Mesendoderm (in vitro differentiated cells): ENCODE data around the gene MUC2.

ENCODE experiments used
- DNase-seq: peaks from one replicate; pipeline ENCODE4 v3.0.0; 2013
- H2AK5ac ChIP-seq: 2 replicates; pipeline ENCODE4 v1.6.1; 2013; ENCODE audit warnings: low read length, inconsistent platforms
- H2BK120ac ChIP-seq: 2 replicates; pipeline ENCODE4 v1.6.1; 2013; ENCODE audit warnings: low read depth, mild to moderate bottlenecking, low read length, moderate library complexity, mixed read lengths
- H2BK15ac ChIP-seq: replicated peaks from 2 replicates; pipeline ENCODE4 v1.6.1; 2013; ENCODE audit warnings: low read depth, mild to moderate bottlenecking, moderate library complexity
- H2BK5ac ChIP-seq: 2 replicates; pipeline ENCODE4 v1.6.1; 2013; ENCODE audit warnings: low read length, inconsistent platforms
- H3K18ac ChIP-seq: 2 replicates; pipeline ENCODE4 v1.6.1; 2013; ENCODE audit warnings: mild to moderate bottlenecking, low read length, mixed read lengths
- H3K23ac ChIP-seq: one replicate; pipeline ENCODE4 v1.6.1; 2013; ENCODE audit warnings: low read length
- H3K27ac ChIP-seq: 2 replicates; pipeline ENCODE4 v1.5.1; 2013; ENCODE audit warnings: low read depth, mild to moderate bottlenecking, inconsistent platforms, low read length, moderate library complexity
- H3K27me3 ChIP-seq: 2 replicates; pipeline ENCODE4 v1.6.1; 2013; ENCODE audit warnings: low read length, control low read depth, mild to moderate bottlenecking, inconsistent platforms; ENCODE audit not compliant: insufficient read depth, poor library complexity
- H3K36me3 ChIP-seq: 2 replicates; pipeline ENCODE4 v1.6.1; 2013; ENCODE audit warnings: low read length, inconsistent platforms; ENCODE audit not compliant: control insufficient read depth, insufficient read depth
- H3K4ac ChIP-seq: one replicate; pipeline ENCODE4 v1.6.1; 2013; ENCODE audit warnings: low read depth, mild to moderate bottlenecking, low read length, moderate library complexity
- H3K4me1 ChIP-seq: 2 replicates; pipeline ENCODE4 v1.6.1; 2013; ENCODE audit warnings: low read depth, low read length, inconsistent platforms; ENCODE audit not compliant: control insufficient read depth
- H3K4me2 ChIP-seq: 2 replicates; pipeline ENCODE4 v1.6.1; 2013; ENCODE audit warnings: low read length
- H3K4me3 ChIP-seq: 2 replicates; pipeline ENCODE4 v1.5.1; 2013; ENCODE audit warnings: mild to moderate bottlenecking, low read length
- H3K56ac ChIP-seq: one replicate; pipeline ENCODE4 v1.6.1; 2013; ENCODE audit warnings: low read length
- H3K79me1 ChIP-seq: 2 replicates; pipeline ENCODE4 v1.6.1; 2013; ENCODE audit warnings: low read length, inconsistent platforms
- H3K79me2 ChIP-seq: 2 replicates; pipeline ENCODE4 v1.6.1; 2013; ENCODE audit warnings: mild to moderate bottlenecking, low read length; ENCODE audit not compliant: control insufficient read depth, insufficient read depth
- H3K9ac ChIP-seq: 2 replicates; pipeline ENCODE4 v1.6.1; 2013; ENCODE audit warnings: low read length, inconsistent platforms
- H4K5ac ChIP-seq: one replicate; pipeline ENCODE4 v1.6.1; 2013; ENCODE audit warnings: low read length
- H4K8ac ChIP-seq: one replicate; pipeline ENCODE4 v1.6.1; 2013; ENCODE audit warnings: low read depth, mild to moderate bottlenecking, control low read depth, low read length, moderate library complexity
- WGBS: extraction: QIAGEN DNeasy Blood & Tissue Kit; methylation state at CpG from one replicate; pipeline ENCODE4 v1.1.7; 2013; ENCODE audit warnings: low lambda C conversion rate, missing lambda C conversion rate; ENCODE audit not compliant: insufficient coverage; ENCODE audit errors: extremely low coverage; 5-methylcytosine and 5-hydroxymethylcytosine counted together

The MUC2 gene

GRCh38 chr11:1092919-1093318 lies 18.2 kb downstream of the MUC2 start:
- H3K27me3 ChIP-seq = no peaks in the 10 kb centered on the region
- H2BK15ac ChIP-seq = no peak overlapping the region
- H3K9ac ChIP-seq = no peak overlapping the region
- no peak overlapping the region for H3K4ac ChIP-seq
- H3K27ac ChIP-seq = no peak overlapping the region
- no peak for DNase-seq
- H2BK5ac ChIP-seq = no peak overlapping the region
- H3K4me2 ChIP-seq = no peak overlapping the region
- H3K4me3 ChIP-seq = no peak overlapping the region
- no peaks in the 10 kb centered on the region for H3K4me1 ChIP-seq
- no CpG with 5 or more reads among the region's 7 CpGs for WGBS
- H3K18ac ChIP-seq = no peak overlapping the region
- no peak overlapping the region for H3K56ac ChIP-seq
- H4K5ac ChIP-seq = no peak overlapping the region
- H3K36me3 ChIP-seq = no peaks in the 10 kb centered on the region
- no peak overlapping the region for H2AK5ac ChIP-seq
- H3K79me2 ChIP-seq = no peaks in the 10 kb centered on the region
- H4K8ac ChIP-seq = no peak overlapping the region
- no peak overlapping the region for H2BK120ac ChIP-seq
- H3K79me1 ChIP-seq = no peaks in the 10 kb centered on the region
- no peak overlapping the region for H3K23ac ChIP-seq

GRCh38 chr11:1099519-1100355 lies 25.1 kb downstream of the MUC2 start:
- Histone ChIP-seq H4K8ac (no peak overlapping the region), H3K4ac (no peak overlapping the region), H3K27ac (no peak overlapping the region), H3K4me1 (no peaks in the 10 kb centered on the region), H2BK5ac (no peak overlapping the region), H4K5ac (no peak overlapping the region), H3K9ac (no peak overlapping the region), H3K18ac (no peak overlapping the region), H3K4me3 (no peak overlapping the region), H2BK15ac (no peak overlapping the region), H3K79me1 (no peaks in the 10 kb centered on the region), H3K36me3 (no peaks in the 10 kb centered on the region), H3K23ac (no peak overlapping the region), H2AK5ac (no peak overlapping the region), H3K79me2 (no peaks in the 10 kb centered on the region), H3K27me3 (no peaks in the 10 kb centered on the region), H3K4me2 (no peak overlapping the region), H3K56ac (no peak overlapping the region), H2BK120ac (no peak overlapping the region)
- WGBS = no CpG with 5 or more reads among the region's 32 CpGs
- no peak for DNase-seq

- Histone ChIP-seq H2BK15ac (no peak overlapping the region), H3K9ac (no peak overlapping the region), H3K56ac (no peak overlapping the region), H3K27me3 (no peaks in the 10 kb centered on the region), H3K27ac (no peak overlapping the region), H2BK120ac (no peak overlapping the region), H3K4me1 (no peaks in the 10 kb centered on the region), H3K4ac (no peak overlapping the region), H4K5ac (no peak overlapping the region), H3K79me2 (no peaks in the 10 kb centered on the region), H3K23ac (no peak overlapping the region), H3K36me3 (no peaks in the 10 kb centered on the region), H4K8ac (no peak overlapping the region), H3K18ac (no peak overlapping the region), H3K4me2 (no peak overlapping the region), H3K4me3 (no peak overlapping the region), H2AK5ac (no peak overlapping the region), H3K79me1 (no peaks in the 10 kb centered on the region), H2BK5ac (no peak overlapping the region)
- WGBS = no CpG with 5 or more reads among the region's 33 CpGs
- DNase-seq = no peak
Measured at GRCh38 chr11:1100417-1101245, 26.0 kb downstream of the MUC2 start.

GRCh38 chr11:1101318-1102089 lies 26.8 kb downstream of the MUC2 start:
- Histone ChIP-seq H3K27ac (no peak overlapping the region), H2BK120ac (no peak overlapping the region), H2BK5ac (no peak overlapping the region), H3K23ac (no peak overlapping the region), H2AK5ac (no peak overlapping the region), H3K4me3 (no peak overlapping the region), H3K27me3 (no peaks in the 10 kb centered on the region), H3K79me1 (no peaks in the 10 kb centered on the region), H3K4ac (no peak overlapping the region), H3K4me2 (no peak overlapping the region), H3K18ac (no peak overlapping the region), H4K5ac (no peak overlapping the region), H3K9ac (no peak overlapping the region), H4K8ac (no peak overlapping the region), H3K56ac (no peak overlapping the region), H3K4me1 (no peaks in the 10 kb centered on the region), H2BK15ac (no peak overlapping the region), H3K79me2 (no peaks in the 10 kb centered on the region), H3K36me3 (no peaks in the 10 kb centered on the region)
- no peak for DNase-seq
- no CpG with 5 or more reads among the region's 50 CpGs for WGBS

- Histone ChIP-seq H3K36me3 (no peaks in the 10 kb centered on the region), H3K23ac (no peak overlapping the region), H3K27ac (no peak overlapping the region), H3K4ac (no peak overlapping the region), H4K5ac (no peak overlapping the region), H2BK120ac (no peak overlapping the region), H3K4me2 (no peak overlapping the region), H3K4me1 (no peaks in the 10 kb centered on the region), H3K79me1 (no peaks in the 10 kb centered on the region), H3K18ac (no peak overlapping the region), H2AK5ac (no peak overlapping the region), H2BK5ac (no peak overlapping the region), H3K4me3 (no peak overlapping the region), H3K56ac (no peak overlapping the region), H3K79me2 (no peaks in the 10 kb centered on the region), H4K8ac (no peak overlapping the region), H3K9ac (no peak overlapping the region), H3K27me3 (no peaks in the 10 kb centered on the region), H2BK15ac (no peak overlapping the region)
- no peak for DNase-seq
- whole genome bisulfite sequencing = no CpG with 5 or more reads among the region's 31 CpGs
Measured at GRCh38 chr11:1102221-1102971, 27.7 kb downstream of the MUC2 start.
